Stimulated activated CD4-positive, alpha-beta T cell treated with anti-CD3 and anti-CD28 coated beads, Interleukin-12 subunit alpha, Interleukin-12 subunit beta, amount 100 ng/mL, for 48 hours (primary cell): ENCODE measurements around the gene BOC.

Experiments
- DNase-seq, 3 donors: peaks; one replicate each; pipeline ENCODE4 v3.0.0-alpha.2; 2020; ENCODE audit warnings: low read depth in 2 of 3, low spot score in 1 of 3

Gene BOC

DNA sequence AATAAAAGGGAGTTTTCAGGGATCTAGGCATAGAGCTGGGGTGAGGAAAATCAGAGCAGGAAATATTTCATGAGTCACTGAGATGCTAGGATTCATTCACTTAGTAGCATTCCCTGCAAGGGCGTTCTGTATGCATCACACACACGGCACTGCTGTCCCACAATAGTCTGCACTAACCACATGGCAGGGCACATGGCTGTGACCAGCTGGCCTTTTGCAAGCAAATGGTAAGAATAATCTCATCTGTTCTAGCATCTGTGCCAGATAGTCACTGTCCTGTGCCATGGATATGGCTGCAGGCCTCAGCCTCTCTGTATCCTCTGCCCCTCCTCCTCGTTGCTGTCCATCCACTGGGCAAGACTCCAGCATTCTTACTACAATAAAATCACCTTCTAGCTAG is 37.8 kb downstream of the BOC start:
- DNase-seq = no peak

DNA sequence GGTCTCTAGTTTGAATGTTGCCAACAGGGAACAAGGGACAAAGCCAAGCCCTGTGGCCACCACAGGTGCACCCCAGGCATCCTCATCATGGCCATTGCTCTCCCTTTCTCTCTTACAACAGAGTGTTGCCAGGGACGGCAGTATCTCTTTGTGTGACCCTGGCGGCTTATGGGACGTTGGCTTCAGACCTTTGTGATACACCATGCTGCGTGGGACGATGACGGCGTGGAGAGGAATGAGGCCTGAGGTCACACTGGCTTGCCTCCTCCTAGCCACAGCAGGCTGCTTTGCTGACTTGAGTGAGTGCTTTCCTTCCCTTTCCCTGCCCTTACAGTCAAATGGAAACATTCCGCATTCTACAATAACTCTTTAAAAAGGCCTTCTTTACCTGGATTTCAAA is 38.2 kb downstream of the BOC start:
- DNase-seq = no peak

DNA sequence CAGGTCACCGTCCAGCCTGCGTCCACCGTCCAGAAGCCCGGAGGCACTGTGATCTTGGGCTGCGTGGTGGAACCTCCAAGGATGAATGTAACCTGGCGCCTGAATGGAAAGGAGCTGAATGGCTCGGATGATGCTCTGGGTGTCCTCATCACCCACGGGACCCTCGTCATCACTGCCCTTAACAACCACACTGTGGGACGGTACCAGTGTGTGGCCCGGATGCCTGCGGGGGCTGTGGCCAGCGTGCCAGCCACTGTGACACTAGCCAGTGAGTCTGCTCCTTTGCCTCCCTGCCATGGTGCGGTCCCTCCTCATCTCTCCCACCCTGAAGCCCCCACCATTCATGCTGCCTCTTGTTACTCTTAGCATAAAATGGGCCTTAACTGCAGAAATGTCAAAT is 39.2 kb downstream of the BOC start:
- no peak for DNase-seq

DNA sequence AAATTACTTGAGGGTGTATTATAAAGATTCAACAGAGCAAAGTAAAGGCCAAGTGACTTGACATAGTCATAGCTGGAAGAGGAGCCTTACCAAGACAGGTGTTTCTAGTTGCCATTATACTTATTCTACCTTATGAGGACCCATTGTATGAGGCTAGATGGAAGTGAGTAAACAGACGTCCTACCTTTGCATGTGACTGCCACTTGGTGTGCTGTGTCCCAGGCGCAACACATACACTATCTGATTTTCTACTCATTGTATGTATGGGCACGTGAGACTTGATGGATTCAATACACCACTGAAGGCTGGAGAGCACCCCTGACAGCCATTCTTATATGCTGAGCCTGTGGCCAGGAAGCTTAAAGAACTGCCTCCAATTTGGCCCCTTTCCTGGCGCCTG is 40.5 kb downstream of the BOC start:
- no peak for DNase-seq

DNA sequence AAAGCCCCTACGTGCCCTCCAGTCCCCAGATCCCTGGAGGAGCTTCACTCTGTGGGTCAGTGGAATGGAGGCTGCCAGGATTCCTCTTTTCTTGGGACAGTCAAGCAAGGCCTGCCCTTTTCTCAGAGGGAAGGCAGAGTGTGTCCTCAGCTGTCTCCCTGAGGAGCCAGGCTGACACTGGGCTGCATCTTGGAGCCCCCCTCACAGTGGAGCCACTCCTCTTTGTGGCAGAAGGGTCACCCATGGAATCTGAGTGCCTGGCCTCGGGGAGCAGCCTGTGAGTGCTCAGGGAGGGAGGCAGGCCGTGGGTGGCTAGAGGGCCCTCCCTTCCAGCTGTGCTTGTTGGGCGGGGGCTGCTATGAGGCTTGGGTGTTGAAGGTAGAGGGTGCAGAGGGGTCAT is 41.2 kb downstream of the BOC start:
- no peak for DNase-seq

DNA sequence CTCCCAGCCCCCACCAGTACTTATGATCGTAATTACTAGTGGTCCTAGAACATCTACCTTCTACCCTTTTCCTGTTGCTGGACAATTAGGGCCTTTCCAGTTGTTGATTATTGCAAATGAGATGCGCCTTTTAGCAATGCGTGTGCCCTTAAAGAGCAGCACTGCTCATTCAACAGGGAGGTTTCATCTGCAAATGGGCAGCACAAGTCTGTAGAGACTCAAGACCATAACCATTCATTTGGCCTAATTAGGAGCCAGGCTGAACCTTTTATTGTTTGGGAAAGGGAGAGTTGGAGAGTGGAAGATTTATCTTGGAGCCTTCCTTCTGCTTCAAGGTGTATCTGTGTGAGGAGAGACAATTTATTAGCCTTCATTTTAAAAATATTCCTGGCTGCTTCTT is 42.3 kb downstream of the BOC start:
- DNase-seq = no peak

DNA sequence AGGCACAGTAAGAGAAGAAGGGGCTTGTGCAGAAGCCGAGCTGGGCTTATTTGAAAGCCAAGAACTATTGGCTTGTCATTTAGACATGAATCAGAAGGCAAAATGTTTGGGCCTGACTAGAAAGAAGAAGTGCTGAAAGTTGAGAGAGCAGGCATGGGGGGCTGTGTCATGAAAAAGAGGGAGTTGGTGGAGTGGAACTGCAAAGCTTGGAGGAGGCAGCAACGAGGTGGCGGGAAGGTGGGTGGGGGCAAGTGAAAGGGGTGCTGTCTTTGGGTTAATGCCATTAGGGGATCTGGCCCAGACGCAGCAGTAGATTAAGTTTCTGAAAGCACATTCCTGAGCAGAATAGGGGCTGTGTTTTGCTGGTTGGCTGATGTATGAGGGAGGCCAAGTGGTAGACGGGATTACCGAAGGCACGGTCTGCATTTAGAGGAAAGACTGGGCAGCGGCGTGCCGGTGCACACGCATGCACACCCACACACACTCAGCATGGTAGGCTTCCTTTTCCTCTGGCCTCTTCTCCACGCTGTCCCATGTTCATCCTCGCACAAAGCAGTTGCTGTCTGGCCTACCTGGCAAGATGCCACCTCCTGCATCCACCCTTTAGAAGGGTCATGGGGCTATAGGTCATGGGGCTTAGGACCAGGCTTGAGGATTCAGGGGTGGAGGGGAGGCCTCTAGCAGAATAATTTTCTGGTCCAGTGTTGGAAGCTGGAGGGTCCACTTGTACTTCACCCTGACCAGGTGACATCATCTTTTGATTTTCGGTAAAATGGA is 43.0 kb downstream of the BOC start:
- no peak for DNase-seq

DNA sequence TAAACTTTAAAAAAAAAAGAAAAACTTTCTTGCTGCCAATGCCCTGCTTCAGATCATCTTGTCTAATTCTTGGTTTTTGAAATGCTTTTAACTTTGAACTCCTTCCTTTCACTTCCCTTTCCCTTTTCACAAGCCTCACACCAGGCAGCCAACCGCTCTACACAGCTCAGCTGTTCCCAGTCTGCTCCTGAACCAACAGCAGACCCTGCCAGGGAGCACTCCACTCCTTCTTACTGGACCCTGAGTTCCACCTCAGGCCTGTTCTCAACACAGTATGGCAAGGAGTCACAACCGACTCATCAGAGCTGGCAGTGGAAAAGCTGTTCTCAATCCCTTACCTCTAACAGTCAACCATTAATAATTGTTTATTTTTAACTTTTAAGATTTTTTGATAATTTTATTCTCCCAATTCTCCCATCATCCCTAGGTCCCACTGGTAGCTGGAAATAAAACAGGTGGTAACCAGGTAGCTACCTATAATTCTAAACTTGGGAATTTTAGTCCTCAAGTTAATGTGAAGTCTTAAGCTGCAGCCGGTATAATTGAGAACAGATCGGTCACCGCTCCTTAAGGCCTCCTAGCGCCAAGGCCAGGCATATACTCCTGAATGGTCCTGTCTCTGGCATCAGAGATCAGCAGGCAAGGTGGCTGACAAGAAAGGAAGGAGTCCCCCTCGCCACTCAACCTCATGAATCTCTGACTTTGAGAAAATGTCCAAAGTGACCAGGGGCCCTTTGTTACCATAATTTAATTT is 43.9 kb downstream of the BOC start:
- DNase-seq = no peak

DNA sequence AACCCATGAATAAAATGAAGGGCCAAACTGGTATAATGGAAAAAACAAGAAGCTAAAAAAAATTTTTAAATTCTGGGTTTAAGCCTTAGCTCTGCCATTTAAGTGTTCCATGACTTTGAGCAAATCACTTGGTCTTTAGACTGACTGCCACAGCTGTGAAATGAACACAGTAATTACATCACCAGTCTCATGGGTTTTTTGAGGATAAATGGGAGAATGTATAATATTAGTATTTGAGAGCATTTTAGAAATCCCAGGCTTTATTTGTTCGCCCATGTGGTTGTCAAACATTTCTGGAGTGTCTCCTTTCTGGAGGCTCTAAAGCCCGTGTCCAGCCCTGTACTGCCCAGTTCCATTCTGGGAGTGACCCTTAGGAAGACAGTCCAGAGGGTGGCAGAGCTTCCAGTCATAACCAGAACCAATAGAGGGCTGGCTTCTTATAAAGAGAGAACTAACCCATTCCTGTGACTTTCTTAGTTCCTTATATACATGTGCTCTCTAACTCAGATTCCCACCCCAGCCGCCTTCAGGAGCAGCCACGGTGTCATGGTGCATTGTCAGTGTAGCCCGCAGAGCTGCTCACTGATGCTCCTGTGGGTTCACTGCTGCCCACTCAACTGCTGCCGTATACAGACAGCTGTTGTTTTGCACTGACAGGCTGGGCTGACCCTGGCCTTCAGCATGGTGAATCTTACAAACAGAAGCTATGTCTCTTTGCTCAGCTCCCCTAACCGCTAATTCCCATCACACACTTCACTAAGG is 44.7 kb downstream of the BOC start:
- DNase-seq = no peak

DNA sequence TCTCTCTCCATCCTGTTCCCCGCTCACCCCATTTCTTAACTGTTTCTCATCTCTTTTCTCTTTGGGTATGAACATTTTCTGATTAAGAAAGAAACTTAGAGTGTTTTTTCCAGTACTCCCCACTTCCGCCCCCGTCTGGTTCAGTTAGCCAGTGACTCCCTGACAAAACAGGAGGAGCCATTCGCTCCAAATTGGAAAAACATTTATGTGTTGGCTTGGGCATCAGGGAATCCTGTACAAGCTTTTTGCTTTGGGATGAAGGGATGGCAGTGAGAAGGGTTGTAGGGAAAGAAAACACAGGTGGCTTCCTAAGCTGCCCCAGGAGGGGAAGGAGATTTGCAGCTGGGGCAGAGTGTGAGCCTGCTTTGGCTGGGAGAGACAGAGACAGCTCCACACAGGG is 47.0 kb downstream of the BOC start:
- DNase-seq = no peak

DNA sequence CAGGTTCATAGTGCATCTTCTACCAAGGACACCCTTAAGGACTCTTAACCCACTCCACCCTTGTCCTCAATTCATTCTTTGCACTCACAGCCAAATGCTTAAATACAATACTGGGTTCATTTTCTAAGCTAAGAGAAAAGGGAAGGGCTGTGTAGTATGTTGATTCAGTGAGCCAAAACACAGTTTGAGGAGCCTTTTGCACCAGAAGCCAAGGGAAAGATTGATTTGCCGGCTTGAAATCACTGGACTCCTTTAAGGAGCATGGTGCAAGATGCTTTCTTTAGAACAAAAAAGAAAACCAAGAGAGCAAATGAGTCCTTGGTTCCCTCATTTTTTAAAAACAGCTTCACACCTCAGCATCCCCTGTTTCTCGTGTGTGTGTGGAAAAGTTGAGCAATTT is 47.8 kb downstream of the BOC start:
- DNase-seq = no peak

DNA sequence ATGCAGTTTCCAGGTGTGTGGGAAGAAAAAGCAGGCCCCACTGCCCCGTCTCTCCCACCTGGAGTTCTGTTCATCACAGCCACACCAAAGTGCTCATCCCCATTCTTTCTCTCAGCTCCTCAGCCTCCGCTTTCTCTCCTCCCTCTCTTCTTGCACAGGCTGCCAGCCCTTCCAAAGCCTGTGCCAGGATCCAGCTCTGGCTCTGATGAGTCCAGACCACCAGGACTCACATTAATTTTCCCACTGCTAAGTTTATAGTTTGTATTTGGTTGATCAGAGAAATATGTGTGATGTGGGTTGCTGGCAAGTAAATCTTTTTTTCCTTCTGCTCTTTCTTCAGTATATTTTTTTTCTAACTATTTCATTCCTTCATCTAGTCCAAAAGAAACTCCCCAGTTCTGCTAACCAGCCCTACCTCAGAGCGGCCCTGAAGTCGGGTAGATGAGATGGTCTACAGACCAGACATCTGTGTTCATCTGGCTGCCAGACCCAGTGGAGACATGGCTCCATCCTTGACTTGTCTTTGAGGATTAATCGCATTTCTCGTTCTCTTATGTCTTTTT is 49.8 kb downstream of the BOC start:
- DNase-seq = no peak

DNA sequence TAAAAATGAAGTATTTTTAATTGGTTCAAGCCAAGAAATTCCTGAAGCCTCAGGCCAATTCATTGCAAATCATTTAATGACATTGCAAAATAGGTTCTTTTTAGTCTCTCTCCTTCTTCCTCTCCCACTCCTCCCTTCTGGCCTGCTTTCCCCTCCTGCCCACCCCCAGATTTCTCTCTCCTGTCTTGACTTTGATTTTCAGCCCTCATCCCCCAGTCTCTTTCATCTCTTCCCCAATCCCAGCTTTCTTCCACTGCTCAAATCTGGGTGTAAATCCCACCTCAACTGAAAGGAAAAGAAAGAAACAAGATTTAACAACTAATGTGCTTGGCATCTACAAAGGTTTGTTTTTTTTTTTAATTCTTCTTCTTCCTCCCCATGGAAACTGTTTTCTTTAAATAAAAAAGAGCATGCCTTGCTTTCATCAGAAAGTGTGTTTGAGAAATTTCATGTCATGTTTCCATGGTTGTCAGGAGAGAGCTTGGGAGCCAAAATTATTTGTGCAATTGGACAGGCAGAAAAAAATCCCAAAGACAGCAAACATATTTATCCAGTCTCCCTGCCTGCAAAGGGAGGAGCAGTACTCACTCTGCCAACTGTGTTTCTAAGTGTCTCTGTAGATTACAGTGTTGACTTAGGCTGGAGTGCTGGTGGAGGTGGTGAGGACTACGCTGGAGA is 50.4 kb downstream of the BOC start:
- DNase-seq = no peak

DNA sequence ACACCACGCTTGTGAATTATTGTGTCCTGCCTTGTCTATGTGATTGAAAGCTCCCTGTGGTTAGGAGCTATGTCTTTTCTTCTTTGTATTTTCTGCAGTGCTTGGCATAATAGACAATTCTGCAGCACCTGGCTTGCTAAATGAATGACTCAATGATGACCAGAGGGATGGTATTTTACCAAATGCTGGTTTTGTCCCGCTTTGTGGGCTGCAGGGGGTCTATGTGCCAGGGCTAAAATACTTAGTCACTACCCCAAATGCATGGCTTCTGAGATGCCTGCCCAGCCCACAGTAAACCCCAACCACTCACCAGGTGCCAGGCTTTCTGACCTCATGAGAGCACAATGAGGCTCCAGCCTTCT is 50.9 kb downstream of the BOC start:
- no peak for DNase-seq

DNA sequence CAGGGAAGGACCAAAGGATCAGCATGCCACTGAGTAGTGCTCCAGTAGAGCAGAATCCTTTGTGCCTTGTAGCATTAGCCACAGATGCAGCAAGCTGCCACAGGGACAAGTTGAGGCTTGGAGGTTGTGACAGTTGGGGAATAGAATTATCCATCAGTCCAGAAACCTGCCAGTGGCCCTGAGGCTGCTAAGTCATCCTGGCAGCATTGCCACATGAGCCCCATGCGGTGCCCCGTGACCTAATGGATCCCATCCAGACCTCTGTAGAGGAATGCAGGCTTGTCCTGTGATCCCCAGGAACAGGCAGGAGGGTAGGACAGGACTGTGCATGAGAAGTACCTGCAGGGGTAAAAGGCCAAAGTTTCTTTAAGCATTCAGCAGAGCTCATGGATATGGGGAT is 51.7 kb downstream of the BOC start:
- DNase-seq = no peak

DNA sequence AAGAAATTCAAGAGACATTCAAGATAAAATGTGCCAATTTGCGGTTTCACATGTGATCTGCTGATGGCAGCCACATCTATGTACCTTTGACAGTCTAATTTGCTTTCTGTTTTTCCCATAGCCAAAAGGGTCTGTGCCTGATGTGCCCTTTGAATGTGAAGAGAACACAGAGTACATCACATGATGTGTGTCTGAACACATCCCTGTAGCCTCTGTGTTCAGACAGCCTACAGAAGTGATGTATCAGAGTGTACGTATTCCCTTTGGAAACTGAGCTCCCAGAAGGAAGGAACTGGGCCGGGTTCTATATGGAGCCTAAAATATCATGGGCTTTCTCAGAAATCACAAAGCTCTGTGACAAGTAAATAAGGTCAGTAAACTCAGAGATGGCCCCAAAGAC is 52.4 kb downstream of the BOC start:
- DNase-seq = no peak

DNA sequence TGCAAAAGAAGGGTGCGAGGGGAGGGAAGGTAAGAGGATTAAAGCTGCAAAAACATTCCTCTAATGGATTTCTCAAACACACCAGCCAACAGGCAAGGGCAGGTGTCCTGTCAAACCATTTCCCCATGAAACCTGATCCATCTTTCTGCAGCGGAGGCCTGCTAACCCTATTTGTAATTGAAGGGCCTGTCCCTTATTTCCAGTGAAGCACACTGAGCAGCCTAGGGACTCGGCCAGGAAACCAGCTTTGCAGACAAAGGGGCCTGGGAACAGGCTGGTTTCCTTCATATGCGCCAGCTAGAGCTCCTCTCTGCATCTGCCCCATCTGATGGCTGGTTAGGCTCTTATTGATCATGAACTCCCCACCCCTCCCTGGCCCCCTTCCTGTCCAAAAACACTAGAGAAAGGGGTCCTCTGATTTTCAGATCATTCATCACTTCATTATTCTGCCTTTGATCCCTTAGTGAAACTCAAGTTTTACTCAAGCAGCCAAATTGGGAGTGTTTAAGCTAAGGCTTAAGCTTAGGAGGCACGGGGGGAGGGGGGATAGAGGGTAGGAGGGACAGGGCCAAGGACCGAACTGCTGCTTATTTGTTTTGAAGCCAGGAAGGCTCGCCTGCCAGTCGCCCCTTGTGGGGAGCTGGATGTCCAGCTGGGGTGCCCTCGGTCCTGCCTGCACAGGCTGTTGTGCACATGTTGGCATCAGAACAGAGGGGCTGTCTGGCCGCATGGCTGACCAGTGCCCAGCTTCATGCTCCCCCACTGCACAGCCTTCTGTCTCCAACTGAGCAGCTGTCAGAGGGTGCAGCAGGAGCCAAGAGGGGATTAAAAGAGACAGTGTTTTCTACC is 53.1 kb downstream of the BOC start:
- no peak for DNase-seq

DNA sequence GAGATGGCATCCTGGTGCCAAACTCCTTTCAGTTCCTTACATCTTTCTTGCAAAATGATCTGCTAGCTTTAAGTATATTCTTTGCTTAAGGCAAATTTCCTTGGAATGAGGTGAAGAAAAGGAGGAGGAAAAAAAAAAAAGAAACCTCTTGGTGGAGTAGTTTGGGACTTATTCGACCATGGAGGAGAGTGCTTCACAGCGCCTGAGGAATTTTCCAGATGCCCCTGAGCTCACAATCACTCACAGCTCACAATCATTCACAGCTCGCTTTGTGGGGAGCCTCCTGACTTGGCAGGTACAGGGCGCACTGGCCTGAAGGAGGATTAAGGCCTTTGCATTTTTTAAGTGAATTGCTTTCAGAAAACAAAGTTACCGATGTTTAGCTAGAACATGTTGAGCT is 53.9 kb downstream of the BOC start:
- no peak for DNase-seq

DNA sequence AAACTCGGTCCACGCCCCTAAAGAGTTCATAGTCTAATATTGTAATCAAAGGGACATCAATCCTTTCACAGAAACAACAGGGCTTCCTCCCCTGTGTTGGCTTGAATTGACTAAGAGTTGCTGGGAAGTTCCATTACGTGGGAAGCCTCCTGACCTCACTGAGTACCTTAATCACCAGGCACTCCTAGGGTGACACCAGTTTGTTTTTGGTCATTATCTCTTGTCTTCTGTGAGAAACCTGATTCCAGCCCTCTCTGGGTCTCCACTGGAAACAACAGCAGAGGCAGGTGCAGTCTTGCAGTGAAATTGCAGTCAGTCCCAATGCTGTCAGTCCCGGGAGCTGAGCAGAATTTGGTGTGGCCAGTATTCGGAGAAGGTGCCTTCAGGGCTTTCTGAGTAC is 55.4 kb downstream of the BOC start:
- no peak for DNase-seq

DNA sequence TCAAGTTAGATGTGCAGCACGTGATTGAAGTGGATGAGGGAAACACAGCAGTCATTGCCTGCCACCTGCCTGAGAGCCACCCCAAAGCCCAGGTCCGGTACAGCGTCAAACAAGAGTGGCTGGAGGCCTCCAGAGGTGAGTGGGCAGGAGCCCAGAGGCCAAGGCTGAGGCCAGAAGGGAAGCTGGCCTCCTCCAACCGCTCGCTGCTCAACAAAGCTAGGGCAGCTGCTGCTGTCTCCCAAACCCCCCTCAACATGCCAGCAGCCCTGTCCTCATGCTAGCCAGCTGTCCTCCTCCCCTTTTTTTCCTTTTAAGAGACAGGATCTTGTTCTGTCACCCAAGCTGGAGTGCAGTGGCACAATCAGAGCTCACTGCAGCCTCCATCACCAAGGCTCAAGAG is 57.0 kb downstream of the BOC start:
- no peak for DNase-seq
